NCI-H1694 (cell line): ENCODE data around the gene NDUFS6.

Source experiments
- DNase-seq: peaks from one replicate; lab custom pipeline; 2025; lab: John Stamatoyannopoulos, UW

Gene NDUFS6

GRCh38 chr5:1853531-1853930 lies 52.3 kb downstream of the NDUFS6 start:
- no peak for DNase-seq

- DNase-seq, result no peak
These were observed 53.9 kb downstream of the NDUFS6 start for GRCh38 chr5:1855075-1855474.

- no peak for DNase-seq
These were observed 54.4 kb downstream of the NDUFS6 start for GRCh38 chr5:1855596-1855995.

GRCh38 chr5:1856596-1857255 lies 55.5 kb downstream of the NDUFS6 start:
- DNase-seq, result no peak

GRCh38 chr5:1857256-1857600 lies 56.0 kb downstream of the NDUFS6 start:
- no peak for DNase-seq

- no peak for DNase-seq
These were observed 57.2 kb downstream of the NDUFS6 start for GRCh38 chr5:1858436-1858835.

GRCh38 chr5:1859099-1859498 lies 57.9 kb downstream of the NDUFS6 start:
- DNase-seq, result no peak

GRCh38 chr5:1860021-1860610 lies 58.9 kb downstream of the NDUFS6 start:
- no peak for DNase-seq

GRCh38 chr5:1860949-1861348 lies 59.7 kb downstream of the NDUFS6 start:
- DNase-seq, result no peak

GRCh38 chr5:1864896-1865440 lies 63.8 kb downstream of the NDUFS6 start:
- DNase-seq, result no peak

- DNase-seq, result no peak
These were observed 64.3 kb downstream of the NDUFS6 start for GRCh38 chr5:1865486-1865885.
